ENCODE data around the gene SAP25. TPM values are rescaled to one million over a fixed set of nuclear protein-coding genes. Genes with fewer than 3 reads are reported as not detected.

The SAP25 gene
- polyA plus RNA-seq, 3 donors = 67.2 TPM; not detected in 2

- Histone ChIP-seq H3K27ac (ENCODE audit: low read depth in 1 of 2, low read length in 2 of 2) (peak overlapping the region; percentile 66 to 95), H3K4me2 (replicated peaks; ENCODE audit: extremely low read depth, low read length, poor library complexity, severe bottlenecking) (peak overlapping the region; percentile 98), H3K9me3 (replicated peaks in 1 of 2; ENCODE audit: control insufficient read depth in 1 of 2, insufficient read depth in 1 of 2, low read length in 2 of 2) (no peaks in the 10 kb centered on the region), H3K27me3 (ENCODE audit: control insufficient read depth in 2 of 2, insufficient read depth in 2 of 2, low read length in 2 of 2) (no peaks in the 10 kb centered on the region), H3K9ac (ENCODE audit: insufficient read depth, low read length, poor library complexity, severe bottlenecking) (peak overlapping the region; percentile 74), H3K79me2 (ENCODE audit: insufficient read depth, low read length) (peaks cover 4% of the 10 kb centered on the region), H3K36me3 (replicated peaks in 1 of 2; ENCODE audit: control insufficient read depth in 1 of 2, insufficient read depth in 2 of 2, low read length in 2 of 2) (no peaks in the 10 kb centered on the region), H3K4me1 (ENCODE audit: control insufficient read depth in 1 of 2, insufficient read depth in 2 of 2, low read length in 2 of 2) (peaks cover 22 to 27% of the 10 kb centered on the region in 2 donors), H4K20me1 (ENCODE audit: insufficient read depth, low read length) (no peaks in the 10 kb centered on the region), H2AFZ (ENCODE audit: insufficient read depth, low read depth, low read length, poor library complexity, severe bottlenecking) (peak overlapping the region; percentile 90), H3K4me3 (replicated peaks in 1 of 3; ENCODE audit: low read depth in 2 of 3, low read length in 3 of 3) (peak overlapping the region; percentile 60 to 91 (median 64))
- H3K4me1 Mint-ChIP-seq = peaks cover 19% of the 10 kb centered on the region
- intact Hi-C loops (cut with micrococcal nuclease) = loop anchor here (1.0 to 5.0 kb wide), 5 partner anchors 26 to 274 kb away; partner anchors contain the start of genes FBXO24 (in 2 of the 2), LRCH4 (in 2 of the 2), AGFG2 (in 1 of the 2) and GNB2 (in 1 of the 2)
- H3K27ac Mint-ChIP-seq = peak overlapping the region; percentile 25 to 98 (median 59)
- TF ChIP-seq CTCF (IDR thresholded peaks at IDR 0.05) = no peak
- peak overlapping the region; percentile 93 to 97 for H3K4me3 Mint-ChIP-seq
- H3K27me3 Mint-ChIP-seq (ENCODE audit: low read depth in 3 of 3) = peaks cover 0 to 8% (median 5%) of the 10 kb centered on the region in 3 donors
- no peak for DNase-seq
- H3K9me3 Mint-ChIP-seq = peaks cover 0 to 3% (median 0%) of the 10 kb centered on the region in 7 donors
- peaks cover 17 to 18% of the 10 kb centered on the region in 2 donors for H3K36me3 Mint-ChIP-seq
- WGBS (ENCODE audit: insufficient coverage) = 7% methylated on average over 16 of the region's 29 CpGs
Observed at GRCh38 chr7:100612730-100613390, 39.2 kb upstream of the SAP25 start.

GRCh38 chr7:100611983-100612729, 38.5 kb upstream of the SAP25 start, which contains the start of gene MOSPD3:
Gene MOSPD3, plus strand, starts transcription at chr7:100612540. Its CDS starts 252 bp downstream, at chr7:100612792.
- H3K9ac ChIP-seq (ENCODE audit: insufficient read depth, low read length, poor library complexity, severe bottlenecking) = peak within 1 kb of the TSS; percentile 74
- no peaks in the 10 kb centered on the region for H4K20me1 ChIP-seq (ENCODE audit: insufficient read depth, low read length)
- H3K27me3 Mint-ChIP-seq (ENCODE audit: low read depth in 3 of 3) = peaks cover 2 to 10% (median 8%) of the 10 kb centered on the region in 3 donors
- WGBS (ENCODE audit: insufficient coverage) = under 1% methylated on average over 58 of the region's 61 CpGs
- DNase-seq = peak; percentile 98 to 99 (median 98)
- H3K79me2 ChIP-seq (ENCODE audit: insufficient read depth, low read length) = peaks cover 4% of the 10 kb centered on the region
- H2AFZ ChIP-seq (ENCODE audit: insufficient read depth, low read depth, low read length, poor library complexity, severe bottlenecking) = peak within 1 kb of the TSS; percentile 90
- peak within 1 kb of the TSS; percentile 60 to 91 (median 64) for H3K4me3 ChIP-seq (replicated peaks in 1 of 3; ENCODE audit: low read depth in 2 of 3, low read length in 3 of 3)
- peaks cover 0 to 3% (median 0%) of the 10 kb centered on the region in 7 donors for H3K9me3 Mint-ChIP-seq
- H3K27ac ChIP-seq (ENCODE audit: low read depth in 1 of 2, low read length in 2 of 2) = peak within 1 kb of the TSS; percentile 66 to 95
- peaks cover 17 to 18% of the 10 kb centered on the region in 2 donors for H3K36me3 Mint-ChIP-seq
- H3K4me1 ChIP-seq (ENCODE audit: control insufficient read depth in 1 of 2, insufficient read depth in 2 of 2, low read length in 2 of 2) = peaks cover 22 to 27% of the 10 kb centered on the region in 2 donors
- no peaks in the 10 kb centered on the region for H3K27me3 ChIP-seq (ENCODE audit: control insufficient read depth in 2 of 2, insufficient read depth in 2 of 2, low read length in 2 of 2)
- H3K4me1 Mint-ChIP-seq = peaks cover 19% of the 10 kb centered on the region
- H3K9me3 ChIP-seq (replicated peaks in 1 of 2; ENCODE audit: control insufficient read depth in 1 of 2, insufficient read depth in 1 of 2, low read length in 2 of 2) = no peaks in the 10 kb centered on the region
- no peaks in the 10 kb centered on the region for H3K36me3 ChIP-seq (replicated peaks in 1 of 2; ENCODE audit: control insufficient read depth in 1 of 2, insufficient read depth in 2 of 2, low read length in 2 of 2)
- intact Hi-C loops (cut with micrococcal nuclease) = loop anchor here (1.0 to 5.0 kb wide), 5 partner anchors 25 to 275 kb away; partner anchors contain the start of genes FBXO24 (in 2 of the 2), LRCH4 (in 2 of the 2), AGFG2 (in 1 of the 2) and GNB2 (in 1 of the 2)
- peak within 1 kb of the TSS; percentile 98 for H3K4me2 ChIP-seq (replicated peaks; ENCODE audit: extremely low read depth, low read length, poor library complexity, severe bottlenecking)
- TF ChIP-seq CTCF (IDR thresholded peaks at IDR 0.05) = no peak
- H3K27ac Mint-ChIP-seq = peak within 1 kb of the TSS; percentile 97 to 100 (median 99)
- peak within 1 kb of the TSS; percentile 93 to 97 for H3K4me3 Mint-ChIP-seq

All from CD14-positive monocyte (primary cell).